Lower lobe of right lung (tissue), 2 donors: ENCODE data around the gene PTGES3L. TPM values are rescaled to one million over a fixed set of nuclear protein-coding genes. Genes with fewer than 3 reads are reported as not detected.
A peak's percentile ranks its signal among the peaks of the same experiment; 100 is the strongest.
"Not testable (repeated sequence)": the region's sequence is repeated elsewhere in the genome, so short reads cannot be mapped to it uniquely, and the experiment has no call there.

Source experiments
- ATAC-seq, 2 donors: fragments of 200-7000 bp; cut with Tn5 transposase; one replicate each; pipeline ENCODE4 v1.9.1; 2020 to 2022; ENCODE audit warnings: mild to moderate bottlenecking in 2 of 2, moderate library complexity in 2 of 2
- DNase-seq: peaks from one replicate; pipeline ENCODE4 v3.0.0-alpha.2; 2020
- H3K27ac ChIP-seq: fragments of 200-600 bp; one replicate; pipeline ENCODE4 v1.8.0; 2022
- H3K27me3 ChIP-seq: fragments of 200-600 bp; one replicate; pipeline ENCODE4 v1.8.0; 2022; ENCODE audit warnings: low read depth
- H3K36me3 ChIP-seq: fragments of 200-600 bp; one replicate; pipeline ENCODE4 v1.8.0; 2022; ENCODE audit warnings: mild to moderate bottlenecking
- H3K4me1 ChIP-seq: fragments of 200-600 bp; one replicate; pipeline ENCODE4 v1.8.0; 2022
- H3K4me3 ChIP-seq: fragments of 200-600 bp; one replicate; pipeline ENCODE4 v1.8.0; 2022; ENCODE audit warnings: mild to moderate bottlenecking
- H3K9me3 ChIP-seq: fragments of 200-600 bp; one replicate; pipeline ENCODE4 v1.8.0; 2022
- intact Hi-C: fragments of 100-400 bp; cut with DNase I; formaldehyde crosslinking; loops from one replicate; pipeline ENCODE4 v1.11.0; 2022
- total RNA-seq: library from RNA; stranded (reverse); fragmentation: NEBNext Ultra II Directional; extraction: Animal tissue kit (Norgen Biotek cat#: 25700); gene quantifications from one replicate; pipeline ENCODE4 v1.2.1, GENCODE V29; 2021
- TF ChIP-seq, protein P1 (sequence below): fragments of 200-600 bp; IDR thresholded peaks from one replicate; pipeline ENCODE4 v1.8.0; 2022; ENCODE audit warnings: antibody characterized with exemption, mild to moderate bottlenecking
- donor health status: DM: no; HTN: yes; CAD: no; lungs with severe emphysema.

PTGES3L gene
- total RNA-seq, 1 donor from 2014 or later = 0.27 TPM

DNA sequence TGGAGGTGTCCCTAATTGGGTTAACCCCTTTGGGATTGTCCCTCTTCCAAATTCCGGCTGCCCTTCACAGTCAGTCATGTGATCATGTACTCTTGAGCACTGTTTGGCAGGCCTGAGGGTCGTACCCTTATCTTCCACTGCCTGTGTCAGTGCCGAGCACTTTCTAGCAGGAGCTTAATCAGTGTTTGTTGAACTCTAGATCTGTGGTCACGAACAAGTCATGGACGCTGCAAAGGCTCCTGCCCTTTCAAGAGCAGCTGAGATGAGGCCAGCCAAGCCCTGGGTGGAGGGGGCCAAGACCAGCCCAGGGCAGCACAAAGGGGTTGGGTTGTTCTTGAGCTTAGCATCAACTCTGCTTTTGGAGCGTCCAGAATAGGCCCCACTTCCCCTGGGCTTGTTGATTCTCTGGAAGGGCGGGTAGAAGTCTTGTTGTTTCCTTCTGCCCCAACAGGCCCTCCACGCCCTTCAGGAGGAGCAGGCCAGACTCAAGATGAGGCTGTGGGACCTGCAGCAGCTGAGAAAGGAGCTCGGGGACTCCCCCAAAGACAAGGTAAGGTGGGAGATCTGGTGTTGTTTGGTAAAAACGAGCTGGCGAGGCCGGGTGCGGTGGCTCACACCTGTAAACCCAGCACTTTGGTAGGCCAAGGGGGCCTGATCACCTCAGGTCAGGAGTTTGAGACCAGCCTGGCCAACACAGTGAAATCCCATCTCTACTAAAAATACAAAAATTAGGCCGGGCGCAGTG lies 32.0 kb upstream of the PTGES3L start:
- Histone ChIP-seq H3K27me3 (no peaks in the 10 kb centered on the region), H3K27ac (peak overlapping the region; percentile 0), H3K4me1 (peaks cover 70% of the 10 kb centered on the region), H3K4me3 (no peak overlapping the region), H3K36me3 (peaks cover 63% of the 10 kb centered on the region), H3K9me3 (no peaks in the 10 kb centered on the region)
- DNase-seq (no peak), ATAC-seq (no peak)
- intact Hi-C loops = no loop called here
- TF ChIP-seq, protein P1, sequence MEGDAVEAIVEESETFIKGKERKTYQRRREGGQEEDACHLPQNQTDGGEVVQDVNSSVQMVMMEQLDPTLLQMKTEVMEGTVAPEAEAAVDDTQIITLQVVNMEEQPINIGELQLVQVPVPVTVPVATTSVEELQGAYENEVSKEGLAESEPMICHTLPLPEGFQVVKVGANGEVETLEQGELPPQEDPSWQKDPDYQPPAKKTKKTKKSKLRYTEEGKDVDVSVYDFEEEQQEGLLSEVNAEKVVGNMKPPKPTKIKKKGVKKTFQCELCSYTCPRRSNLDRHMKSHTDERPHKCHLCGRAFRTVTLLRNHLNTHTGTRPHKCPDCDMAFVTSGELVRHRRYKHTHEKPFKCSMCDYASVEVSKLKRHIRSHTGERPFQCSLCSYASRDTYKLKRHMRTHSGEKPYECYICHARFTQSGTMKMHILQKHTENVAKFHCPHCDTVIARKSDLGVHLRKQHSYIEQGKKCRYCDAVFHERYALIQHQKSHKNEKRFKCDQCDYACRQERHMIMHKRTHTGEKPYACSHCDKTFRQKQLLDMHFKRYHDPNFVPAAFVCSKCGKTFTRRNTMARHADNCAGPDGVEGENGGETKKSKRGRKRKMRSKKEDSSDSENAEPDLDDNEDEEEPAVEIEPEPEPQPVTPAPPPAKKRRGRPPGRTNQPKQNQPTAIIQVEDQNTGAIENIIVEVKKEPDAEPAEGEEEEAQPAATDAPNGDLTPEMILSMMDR = no peak

DNA sequence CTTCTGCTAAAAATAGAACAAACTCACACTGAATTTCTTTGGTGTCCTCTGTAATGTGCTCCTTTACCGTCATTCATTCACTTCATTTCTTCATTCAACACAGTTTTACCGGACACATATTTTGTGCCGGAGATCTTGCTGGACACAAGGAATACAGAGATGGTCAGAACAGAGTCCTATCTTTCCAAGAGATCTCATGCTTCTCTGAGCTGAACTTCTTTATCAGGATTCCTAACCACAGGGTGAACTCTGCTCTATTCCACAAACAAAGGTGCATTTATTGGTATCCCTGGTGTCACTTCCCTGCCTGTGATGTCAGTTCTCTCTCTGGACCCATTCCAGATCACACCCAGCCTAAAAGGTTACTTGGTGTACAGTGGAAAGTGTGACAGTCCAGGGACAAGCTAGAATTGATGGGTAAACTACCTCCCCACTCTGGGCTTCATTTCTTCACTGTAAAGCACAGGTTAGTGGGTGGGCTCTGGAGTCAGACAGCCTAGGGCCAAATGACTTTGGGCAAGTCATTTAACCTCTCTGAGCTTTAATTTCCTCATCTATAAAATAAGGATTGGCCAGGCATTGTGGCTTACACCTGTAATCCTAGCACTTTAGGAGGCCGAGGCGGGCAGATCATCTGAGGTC lies 30.9 kb upstream of the PTGES3L start:
- Histone ChIP-seq H3K27ac (no peak overlapping the region), H3K4me3 (no peak overlapping the region), H3K4me1 (peaks cover 63% of the 10 kb centered on the region), H3K27me3 (no peaks in the 10 kb centered on the region), H3K9me3 (no peaks in the 10 kb centered on the region), H3K36me3 (peaks cover 52% of the 10 kb centered on the region)
- intact Hi-C loops = no loop called here
- TF ChIP-seq, protein P1 = no peak
- DNase-seq = no peak
- no peak for ATAC-seq

DNA sequence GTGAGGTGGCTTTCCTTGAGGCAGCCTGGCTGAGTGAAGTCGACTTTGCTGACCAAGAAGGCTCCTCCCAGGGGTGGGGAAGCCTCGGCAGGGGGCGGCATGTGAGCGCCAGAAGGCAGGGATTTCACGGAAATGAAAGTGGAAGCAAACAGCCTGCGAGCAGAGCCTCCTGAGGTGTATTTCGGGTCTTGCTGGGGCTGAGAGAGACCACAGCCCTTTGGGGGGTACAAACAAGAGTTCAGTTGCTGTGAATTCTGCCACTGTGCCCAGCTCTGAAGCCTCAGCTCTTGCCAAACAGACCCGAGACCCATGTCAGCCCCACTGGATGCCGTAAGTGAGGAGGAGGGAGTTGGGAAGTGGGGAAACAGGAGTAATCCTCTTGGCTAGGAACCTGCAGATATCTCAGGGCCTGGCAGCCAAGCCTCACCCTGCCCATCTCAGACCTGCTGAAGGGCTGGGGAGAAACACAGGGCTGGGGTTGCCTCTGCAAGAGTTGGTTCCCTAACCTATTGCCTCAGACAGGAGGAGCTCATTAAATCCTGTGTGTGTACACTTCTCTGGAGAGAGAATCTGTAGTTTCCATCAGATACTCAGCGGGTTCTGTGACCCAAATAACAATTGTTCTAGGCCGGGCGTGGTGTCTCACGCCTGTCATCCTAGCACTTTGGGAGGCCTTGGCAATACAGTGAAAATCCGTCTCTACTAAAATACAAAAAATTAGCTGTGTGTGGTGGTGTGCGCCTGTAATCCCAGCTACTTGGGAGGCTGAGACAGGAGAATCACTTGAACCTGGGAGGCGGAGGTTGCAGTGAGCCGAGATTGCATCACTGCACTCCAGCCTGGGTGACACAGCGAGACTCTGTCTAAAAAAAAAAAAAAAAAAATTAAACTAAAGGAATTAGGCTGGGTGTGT lies 27.0 kb upstream of the PTGES3L start, which contains the start of gene IFI35:
Gene IFI35 (plus strand): TSS at position 146 of the 913 bp plus-strand sequence. CDS start 164 bp downstream, at position 310.
- Histone ChIP-seq H3K27me3 (no peaks in the 10 kb centered on the region), H3K9me3 (no peaks in the 10 kb centered on the region), H3K4me1 (peaks cover 35% of the 10 kb centered on the region), H3K36me3 (peaks cover 40% of the 10 kb centered on the region), H3K27ac (peak within 1 kb of the TSS; percentile 96), H3K4me3 (peak within 1 kb of the TSS; percentile 84)
- intact Hi-C loops = no loop called here
- ATAC-seq = peak; percentile 95 to 97
- TF ChIP-seq, protein P1 = peak; percentile 54
- DNase-seq = peak; percentile 91

DNA sequence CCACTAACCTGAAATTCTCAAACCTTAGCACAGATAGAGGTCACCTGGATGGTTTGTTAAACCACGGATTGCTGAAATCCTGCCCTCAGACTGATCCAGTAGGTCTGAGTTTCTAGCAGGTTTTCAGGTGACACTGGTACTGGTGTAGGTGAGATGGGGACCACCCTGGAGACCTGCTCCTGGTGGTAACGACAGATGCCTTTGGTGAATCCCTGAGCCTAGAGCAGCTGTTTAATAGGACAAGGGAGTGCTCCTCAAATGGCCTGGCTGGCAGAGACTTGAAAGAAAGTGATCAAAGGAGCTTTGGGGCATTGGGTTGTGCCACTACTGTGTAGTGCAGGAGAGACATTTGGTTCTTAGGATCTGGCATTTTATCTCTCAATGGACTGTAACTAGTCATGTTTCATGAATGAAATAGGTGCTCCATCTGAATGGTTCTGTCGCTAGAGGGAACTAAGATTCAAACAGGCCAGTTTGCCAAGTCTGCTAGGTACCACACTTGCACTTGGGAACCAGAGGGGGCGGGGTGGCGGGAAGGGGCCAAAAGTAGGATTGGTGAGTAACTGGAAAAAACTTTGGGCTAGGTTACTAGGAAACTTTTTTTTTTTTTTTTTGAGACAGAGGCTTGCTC lies 23.8 kb upstream of the PTGES3L start:
- Histone ChIP-seq H3K4me3 (no peak overlapping the region), H3K4me1 (peaks cover 47% of the 10 kb centered on the region), H3K27ac (no peak overlapping the region), H3K27me3 (no peaks in the 10 kb centered on the region), H3K36me3 (peaks cover 55% of the 10 kb centered on the region), H3K9me3 (no peaks in the 10 kb centered on the region)
- TF ChIP-seq, protein P1 = no peak
- ATAC-seq (no peak), DNase-seq (no peak)
- intact Hi-C loops = no loop called here

DNA sequence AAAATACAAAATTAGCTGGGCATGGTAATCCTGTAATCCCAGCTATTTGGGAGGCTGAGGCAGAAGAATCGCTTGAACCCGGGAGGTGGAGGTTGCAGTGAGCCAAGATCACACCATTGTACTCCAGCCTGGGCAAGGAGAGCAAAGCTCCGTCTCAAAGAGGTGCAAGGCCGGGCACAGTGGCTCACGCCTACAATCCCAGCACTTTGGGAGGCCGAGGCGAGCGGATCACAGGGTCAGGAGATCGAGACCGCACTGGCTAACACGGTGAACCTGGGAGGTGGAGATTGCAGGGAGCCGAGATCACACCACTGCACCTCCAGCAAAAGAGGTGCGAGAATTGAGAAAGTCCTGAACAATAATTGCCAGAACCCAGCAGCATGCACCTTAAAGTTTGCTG lies 21.0 kb upstream of the PTGES3L start:
- DNase-seq, H3K27me3 ChIP-seq, H3K27ac ChIP-seq, H3K9me3 ChIP-seq, intact Hi-C loops, ATAC-seq, H3K4me3 ChIP-seq: not testable (repeated sequence)
- H3K36me3 ChIP-seq = peaks cover 55% of the 10 kb centered on the region
- peaks cover 42% of the 10 kb centered on the region for H3K4me1 ChIP-seq
